Lung (tissue), 12 donors: ENCODE measurements around the gene CFAP100. TPM values are rescaled to one million over a fixed set of nuclear protein-coding genes. Genes with fewer than 3 reads are reported as not detected.

ENCODE experiments used
- ATAC-seq: fragments of 200-7000 bp; cut with Tn5 transposase; one replicate; pipeline ENCODE4 v1.9.1; 2020; ENCODE audit warnings: moderate number of reproducible peaks; ENCODE audit not compliant: insufficient read depth, low FRiP score
- DNase-seq, 3 donors: peaks; one replicate each; pipeline ENCODE4 v3.0.0-alpha.2; 2013 to 2017
- H3K27ac ChIP-seq, 2 donors: one replicate each; pipeline ENCODE4 v1.5.1; 2013; ENCODE audit warnings: mild to moderate bottlenecking in 2 of 2, moderate library complexity in 2 of 2, control low read depth in 1 of 2, inconsistent platforms in 1 of 2, low read depth in 1 of 2, low read length in 1 of 2
- H3K27me3 ChIP-seq, 3 donors: one replicate each; pipeline ENCODE4 v1.5.1; 2013; ENCODE audit warnings: low read length in 2 of 3; ENCODE audit not compliant: control insufficient read depth in 3 of 3, insufficient read depth in 3 of 3
- H3K36me3 ChIP-seq, 4 donors: one replicate each; pipeline ENCODE4 v1.5.1; 2013; ENCODE audit warnings: low read length in 4 of 4, mild to moderate bottlenecking in 1 of 4, moderate library complexity in 1 of 4; ENCODE audit not compliant: control insufficient read depth in 4 of 4, insufficient read depth in 4 of 4
- H3K4me1 ChIP-seq, 5 donors: one replicate each; pipeline ENCODE4 v1.5.1; 2013; ENCODE audit warnings: low read length in 5 of 5, mild to moderate bottlenecking in 2 of 5, moderate library complexity in 1 of 5; ENCODE audit not compliant: control insufficient read depth in 5 of 5, insufficient read depth in 5 of 5
- H3K4me3 ChIP-seq: one replicate; pipeline ENCODE4 v1.5.1; 2013; ENCODE audit warnings: mild to moderate bottlenecking, control low read depth, moderate library complexity
- H3K9ac ChIP-seq, 2 donors: one replicate each; pipeline ENCODE4 v1.5.1; 2013; ENCODE audit warnings: low read length in 2 of 2, control low read depth in 1 of 2; ENCODE audit not compliant: insufficient read depth in 1 of 2
- H3K9me3 ChIP-seq, 4 donors: one replicate each; pipeline ENCODE4 v1.5.1; 2013; ENCODE audit warnings: low read length in 3 of 4, mild to moderate bottlenecking in 1 of 4, moderate library complexity in 1 of 4; ENCODE audit not compliant: control insufficient read depth in 4 of 4, insufficient read depth in 3 of 4
- WGBS, 2 donors: extraction: QIAGEN DNeasy Blood & Tissue Kit; methylation state at CpG; one replicate each; pipeline ENCODE4 v1.1.7; 2013; 5-methylcytosine and 5-hydroxymethylcytosine counted together
- polyA plus RNA-seq, 2 donors: library from polyadenylated mRNA; stranded (reverse); fragments of 200-250 nt; gene quantifications; one replicate each; pipeline ENCODE4 v1.2.1, GENCODE V29; 2013
- total RNA-seq, 2 donors: library from RNA; depleted of rRNA in 1 of 2; stranded (reverse); fragments of >200 nt in 1 of 2; gene quantifications; one replicate each; pipeline ENCODE4 v1.2.1, GENCODE V29; 2014 to 2021
- TF ChIP-seq, protein P1 (sequence below): IDR thresholded peaks from 2 replicates; pipeline ENCODE4 v1.5.1; 2012; ENCODE audit warnings: mild to moderate bottlenecking; ENCODE audit errors: control extremely low read depth, extremely low read depth
- donor health status: control.
- donor health status: control.
- donor health status: Bipolar disorder and iron deficiency.
- donor health status: healthy.
- donor health status: DM: yes; HTN: yes; CAD: no.

CFAP100 gene
- total and polyA plus RNA-seq, 4 donors = 7.7 to 31.9 (median 11.5) TPM

DNA sequence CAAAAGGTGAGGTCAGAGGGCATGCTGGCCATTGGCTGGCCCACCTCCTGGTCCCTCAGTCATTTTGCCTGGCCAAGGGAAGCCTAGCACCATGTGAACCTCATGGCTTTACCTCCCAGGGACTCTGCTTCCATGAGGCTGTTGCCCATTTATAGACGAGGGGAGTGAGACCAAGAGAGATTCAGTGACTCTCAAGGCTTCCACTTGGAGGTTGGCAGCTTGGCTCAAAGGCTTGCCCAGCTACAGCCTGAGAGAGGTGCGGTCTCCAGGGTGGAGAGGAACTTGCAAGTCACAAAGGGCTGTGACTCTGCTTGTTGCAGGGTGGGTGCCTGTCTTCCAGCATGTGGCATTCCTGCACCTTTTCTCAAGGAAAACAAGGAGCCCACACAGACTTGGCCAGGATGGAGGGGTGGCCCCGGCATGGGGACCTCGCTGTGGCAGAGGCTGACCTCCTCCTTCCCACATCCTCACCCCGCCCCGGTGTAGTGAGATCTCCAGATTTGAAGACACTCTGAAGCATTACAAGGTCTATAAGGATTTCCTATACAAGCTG lies 24.5 kb downstream of the CFAP100 start:
- peaks cover 3 to 11% (median 3%) of the 10 kb centered on the region in 3 donors for H3K27me3 ChIP-seq
- WGBS, 2 donors = 73 to 81% methylated on average over 6 of the region's 6 CpGs
- H3K4me3 ChIP-seq = no peak overlapping the region
- no peak overlapping the region for H3K27ac ChIP-seq
- ATAC-seq = no peak
- peaks cover 0 to 4% (median 0%) of the 10 kb centered on the region in 4 donors for H3K9me3 ChIP-seq
- DNase-seq = no peak
- no peaks in the 10 kb centered on the region for H3K4me1 ChIP-seq
- TF ChIP-seq, protein P1, sequence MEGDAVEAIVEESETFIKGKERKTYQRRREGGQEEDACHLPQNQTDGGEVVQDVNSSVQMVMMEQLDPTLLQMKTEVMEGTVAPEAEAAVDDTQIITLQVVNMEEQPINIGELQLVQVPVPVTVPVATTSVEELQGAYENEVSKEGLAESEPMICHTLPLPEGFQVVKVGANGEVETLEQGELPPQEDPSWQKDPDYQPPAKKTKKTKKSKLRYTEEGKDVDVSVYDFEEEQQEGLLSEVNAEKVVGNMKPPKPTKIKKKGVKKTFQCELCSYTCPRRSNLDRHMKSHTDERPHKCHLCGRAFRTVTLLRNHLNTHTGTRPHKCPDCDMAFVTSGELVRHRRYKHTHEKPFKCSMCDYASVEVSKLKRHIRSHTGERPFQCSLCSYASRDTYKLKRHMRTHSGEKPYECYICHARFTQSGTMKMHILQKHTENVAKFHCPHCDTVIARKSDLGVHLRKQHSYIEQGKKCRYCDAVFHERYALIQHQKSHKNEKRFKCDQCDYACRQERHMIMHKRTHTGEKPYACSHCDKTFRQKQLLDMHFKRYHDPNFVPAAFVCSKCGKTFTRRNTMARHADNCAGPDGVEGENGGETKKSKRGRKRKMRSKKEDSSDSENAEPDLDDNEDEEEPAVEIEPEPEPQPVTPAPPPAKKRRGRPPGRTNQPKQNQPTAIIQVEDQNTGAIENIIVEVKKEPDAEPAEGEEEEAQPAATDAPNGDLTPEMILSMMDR = no peak
- H3K36me3 ChIP-seq = no peaks in the 10 kb centered on the region
- H3K9ac ChIP-seq = no peak overlapping the region

DNA sequence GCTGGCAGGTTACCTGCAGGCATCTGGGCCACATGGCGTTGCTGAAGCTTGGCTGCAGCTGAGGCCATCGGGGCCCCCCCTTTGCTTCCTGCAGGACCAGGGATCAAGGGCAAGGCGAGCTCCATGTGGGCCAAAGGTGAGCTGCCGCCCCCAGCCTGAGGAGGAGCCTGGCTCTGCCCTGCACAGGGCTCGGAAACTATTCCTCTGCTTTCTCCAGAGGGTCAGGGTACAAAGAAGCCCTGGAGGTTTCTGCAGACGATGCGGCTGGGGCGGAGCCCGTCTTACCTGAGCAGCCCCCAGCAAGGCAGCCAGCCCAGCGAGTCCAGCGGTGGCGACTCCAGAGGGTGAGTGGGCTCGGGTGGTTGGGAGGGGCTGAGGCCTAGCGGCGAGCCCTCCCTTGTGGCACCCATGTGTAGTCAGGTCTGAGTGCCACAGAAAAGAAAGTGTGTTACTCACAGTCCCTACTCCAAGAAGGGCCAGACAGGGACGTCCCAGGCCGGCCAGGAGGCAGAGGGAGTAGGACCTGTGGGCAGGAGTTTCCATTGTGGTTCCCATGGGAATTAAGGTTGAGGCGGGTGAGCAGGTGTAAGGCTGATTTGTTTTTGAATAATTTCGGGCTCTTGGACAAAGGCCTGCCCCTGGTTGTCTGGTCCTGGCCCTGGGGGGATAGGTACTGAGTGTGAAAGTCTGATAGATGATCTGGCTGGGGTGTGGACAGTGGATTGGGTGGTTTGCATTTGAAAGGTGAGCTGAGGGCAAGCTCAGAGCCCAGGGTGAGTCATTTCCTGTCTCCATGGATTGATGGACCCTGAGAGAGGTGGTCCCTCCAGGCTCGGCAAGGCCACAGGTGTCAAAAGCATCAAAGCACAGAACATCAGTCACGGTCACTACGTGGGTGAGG lies 25.4 kb downstream of the CFAP100 start:
- peaks cover 3 to 11% (median 3%) of the 10 kb centered on the region in 3 donors for H3K27me3 ChIP-seq
- DNase-seq (no peak), ATAC-seq (no peak)
- no peaks in the 10 kb centered on the region for H3K4me1 ChIP-seq
- 80 to 82% methylated on average over 22 of the region's 22 CpGs for WGBS, 2 donors
- H3K9me3 ChIP-seq = peaks cover 0 to 4% (median 0%) of the 10 kb centered on the region in 4 donors
- no peaks in the 10 kb centered on the region for H3K36me3 ChIP-seq
- TF ChIP-seq, protein P1 = no peak
- H3K27ac ChIP-seq = no peak overlapping the region
- no peak overlapping the region for H3K9ac ChIP-seq
- H3K4me3 ChIP-seq = no peak overlapping the region

DNA sequence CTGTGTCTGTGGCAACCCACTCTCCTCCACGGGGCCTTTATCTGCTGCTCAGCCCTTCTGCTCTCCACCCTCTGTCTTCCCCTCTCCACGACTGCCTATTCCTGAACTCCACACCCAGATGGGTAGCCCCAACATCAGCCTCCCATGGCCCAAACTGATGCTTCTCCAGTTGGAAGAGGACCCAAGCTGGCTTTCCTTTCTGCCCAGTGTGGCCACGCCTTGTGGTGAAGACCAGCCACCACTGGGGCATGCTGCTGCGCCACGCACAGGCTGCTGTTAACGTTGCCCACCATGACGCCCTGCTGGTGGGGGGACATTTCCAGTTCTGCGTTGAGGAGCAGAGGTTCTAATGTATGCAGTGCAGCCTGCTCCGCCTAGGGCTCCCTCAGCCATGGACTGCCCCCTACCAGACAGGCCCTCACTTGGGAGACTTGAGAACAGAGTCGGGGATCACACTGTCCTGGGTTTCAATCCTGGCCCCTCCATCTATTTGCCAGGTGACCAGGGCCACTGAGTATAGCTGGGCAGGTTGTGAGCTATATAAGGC lies 26.9 kb downstream of the CFAP100 start:
- DNase-seq = no peak

More for the DNA sequence above, 26.9 kb downstream of the CFAP100 start:
- ATAC-seq = no peak
- 75 to 85% methylated on average over 10 of the region's 10 CpGs for WGBS, 2 donors
- peaks cover 0 to 3% (median under 1%) of the 10 kb centered on the region in 3 donors for H3K27me3 ChIP-seq
- no peaks in the 10 kb centered on the region for H3K4me1 ChIP-seq
- no peaks in the 10 kb centered on the region for H3K36me3 ChIP-seq
- H3K27ac ChIP-seq = no peak overlapping the region
- no peak overlapping the region for H3K9ac ChIP-seq
- peaks cover 0 to 7% (median 3%) of the 10 kb centered on the region in 4 donors for H3K9me3 ChIP-seq
- H3K4me3 ChIP-seq = no peak overlapping the region
- TF ChIP-seq, protein P1 = no peak
